ENCODE data around the gene CDH4.

- no peak for TF ChIP-seq POLR2A (IDR thresholded peaks at IDR 0.05)
- TF ChIP-seq CTCF (IDR thresholded peaks at IDR 0.05), result no peak
- no peak for TF ChIP-seq POLR2AphosphoS5 (IDR thresholded peaks at IDR 0.05)
- TF ChIP-seq EP300 (IDR thresholded peaks at IDR 0.05; ENCODE audit: low read depth), result no peak
Measured at GRCh38 chr20:61779176-61779965, 527.3 kb downstream of the CDH4 start.
